ENCODE measurements around the gene KCNAB2.

- no peak for TF ChIP-seq POLR2A (IDR thresholded peaks at IDR 0.05)
- TF ChIP-seq CTCF (IDR thresholded peaks at IDR 0.05): no peak
These were observed 89.2 kb downstream of the KCNAB2 start for GRCh38 chr1:6134741-6135510.

Data from right lobe of liver (tissue), 4 donors.